HepG2 (cell line): Measurements from ENCODE around the gene MAPK8IP1. TPM values are rescaled to one million over a fixed set of nuclear protein-coding genes. Genes with fewer than 3 reads are reported as not detected.

Experiments
- EED ChIP-seq: sonication (generic); formaldehyde crosslinking; IDR thresholded peaks from 2 replicates; pipeline ENCODE4 v1.5.0; 2020; ENCODE audit warnings: mild to moderate bottlenecking, missing genetic modification reagents
- FOXC1 ChIP-seq: sonication (generic); formaldehyde crosslinking; IDR thresholded peaks from 2 replicates; pipeline ENCODE4 v1.8.0; 2022; ENCODE audit warnings: mild to moderate bottlenecking, missing genetic modification reagents, borderline replicate concordance
- FUBP1 ChIP-seq: sonication (generic); formaldehyde crosslinking; IDR thresholded peaks from 2 replicates; pipeline ENCODE4 v1.5.1; 2020; ENCODE audit warnings: missing genetic modification reagents, mild to moderate bottlenecking, borderline replicate concordance
- KDM5B ChIP-seq: sonication (generic); formaldehyde crosslinking; IDR thresholded peaks from 2 replicates; pipeline ENCODE4 v1.4.0; 2020; ENCODE audit warnings: missing genetic modification reagents, mild to moderate bottlenecking, borderline replicate concordance
- KLF9 ChIP-seq: IDR thresholded peaks from 2 replicates; pipeline ENCODE4 v1.6.1; 2016; ENCODE audit warnings: low read depth
- KMT2A ChIP-seq: sonication (generic); formaldehyde crosslinking; IDR thresholded peaks from 2 replicates; pipeline ENCODE4 v1.4.0; 2020; ENCODE audit warnings: missing genetic modification reagents
- NFKB2 ChIP-seq: sonication (generic); formaldehyde crosslinking; IDR thresholded peaks from 2 replicates; pipeline ENCODE4 v1.4.0; 2020; ENCODE audit warnings: missing genetic modification reagents, borderline replicate concordance
- ZBTB40 ChIP-seq, 2 experiments: fragments of 450-650 bp in 1 of 2; sonication (generic) in 1 of 2; formaldehyde crosslinking in 1 of 2; IDR thresholded peaks; 2 replicates each; pipeline versions ENCODE4 v1.6.1 to v1.8.0; 2016 to 2022; ENCODE audit warnings: antibody characterized with exemption in 1 of 2, mild to moderate bottlenecking in 1 of 2, missing genetic modification reagents in 1 of 2
- ZHX2 ChIP-seq, 2 experiments: sonication (generic) in 1 of 2; formaldehyde crosslinking in 1 of 2; IDR thresholded peaks; 2 replicates each; pipeline versions ENCODE4 v1.6.1 to v1.9.0; 2014 to 2022; ENCODE audit warnings: antibody characterized with exemption in 1 of 2, borderline replicate concordance in 1 of 2, inconsistent platforms in 1 of 2, low read depth in 1 of 2, missing genetic modification reagents in 1 of 2
- ZSCAN20 ChIP-seq: sonication (generic); formaldehyde crosslinking; IDR thresholded peaks from 2 replicates; pipeline ENCODE4 v1.4.0; 2020; ENCODE audit warnings: missing genetic modification reagents, mild to moderate bottlenecking, borderline replicate concordance
- polyA plus RNA-seq, 8 experiments: library from polyadenylated mRNA; depleted of rRNA in 3 of 8; stranded (reverse) in 7 of 8; unstranded in 1 of 8; fragments of >200 nt; fragmentation: Illumina TruSeq in 4 of 8; extraction: Trizol in 4 of 8; gene quantifications; 2 replicates each; pipeline versions ENCODE4 v1.2.1 to v1.2.3, GENCODE V29; 2011 to 2016; ENCODE audit warnings: low read depth in 4 of 8, missing spikeins in 1 of 8, mixed read lengths in 1 of 8; ENCODE audit not compliant: insufficient read depth in 1 of 8
- total RNA-seq, 5 experiments: library from RNA; depleted of rRNA; stranded (reverse); fragments of >200 nt; fragmentation: Illumina TruSeq; extraction: Trizol; gene quantifications; 2 replicates each; pipeline ENCODE4 v1.2.3, GENCODE V29; 2016; ENCODE audit warnings: low read depth in 1 of 5

The MAPK8IP1 gene
- total and polyA plus RNA-seq, 2 of the 13 experiments (the other 11 are each of a cell fraction or from before 2014, with no cell fraction given): 2.2 to 4.2 TPM

GRCh38 chr11:45917623-45918330, 32.3 kb downstream of the MAPK8IP1 start, which contains the start of gene PEX16 (continued):
- TF ChIP-seq ZBTB40 (IDR thresholded peaks at IDR 0.05): peak; percentile 64; the same call in 1 of the 2 replicates
- TF ChIP-seq ZBTB40 (CRISPR knock-in tag; IDR thresholded peaks at IDR 0.05): peak; percentile 82
- TF ChIP-seq KDM5B (CRISPR knock-in tag): 0 out of 2 replicates have a peak, but pooled peaks have one; percentile 27
- no peak for TF ChIP-seq FUBP1
- TF ChIP-seq EED (CRISPR knock-in tag): no peak
- peak; percentile 25; the same call in 1 of the 2 replicates for TF ChIP-seq KMT2A (CRISPR knock-in tag)
- no peak for TF ChIP-seq ZHX2 (IDR thresholded peaks at IDR 0.05; ENCODE audit: low read depth)
- no peak for TF ChIP-seq ZHX2 (CRISPR knock-in tag; IDR thresholded peaks at IDR 0.05; ENCODE audit: borderline replicate concordance)
- TF ChIP-seq ZSCAN20: no peak
- peak; percentile 78 for TF ChIP-seq FOXC1 (CRISPR knock-in tag)
- TF ChIP-seq KLF9 (CRISPR knock-in tag): no peak
- peak; percentile 83; the same call in 1 of the 2 replicates for TF ChIP-seq NFKB2 (CRISPR knock-in tag)
